Stomach (tissue), 4 donors: Measurements from ENCODE around the gene COL24A1.

Source experiments
- EP300 ChIP-seq: sonication (generic); formaldehyde crosslinking; IDR thresholded peaks from one replicate; pipeline ENCODE4 v1.6.1; 2017; ENCODE audit warnings: antibody characterized with exemption
- POLR2AphosphoS5 ChIP-seq, 3 donors: sonication (generic); formaldehyde crosslinking; IDR thresholded peaks; one replicate each; pipeline ENCODE4 v1.6.1; 2016; ENCODE audit warnings: antibody characterized with exemption in 3 of 3
- TF ChIP-seq, protein P1 (sequence below), 7 experiments: fragments of 450-650 bp in 4 of 7; fragments of 200-600 bp in 3 of 7; sonication (generic) in 3 of 7; IDR thresholded peaks; one replicate each; pipeline ENCODE4 v1.5.1; 2016 to 2019; ENCODE audit warnings: antibody characterized with exemption in 7 of 7, control low read depth in 2 of 7, mild to moderate bottlenecking in 1 of 7

DNA sequence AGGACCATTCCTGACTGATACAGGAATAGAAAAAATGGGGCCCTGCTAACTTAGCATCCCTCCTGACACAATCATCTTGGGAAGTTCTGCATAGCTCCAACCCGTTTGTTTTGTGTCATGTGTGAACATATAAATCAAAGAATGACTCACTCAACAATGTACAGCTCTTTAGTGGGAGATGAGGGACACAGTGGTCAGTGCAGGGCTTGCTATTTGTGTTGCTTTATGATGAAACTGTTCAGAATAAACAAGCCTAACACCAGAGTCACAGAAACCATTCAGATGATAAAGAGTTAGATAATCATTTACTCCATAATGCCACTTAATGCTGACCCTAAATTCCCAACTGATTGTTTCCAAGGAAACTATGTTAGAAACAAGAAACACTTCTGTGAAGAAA is 294.1 kb downstream of the COL24A1 start:
- TF ChIP-seq POLR2AphosphoS5 (IDR thresholded peaks at IDR 0.05) (no peak), EP300 (no peak)
- TF ChIP-seq, protein P1, sequence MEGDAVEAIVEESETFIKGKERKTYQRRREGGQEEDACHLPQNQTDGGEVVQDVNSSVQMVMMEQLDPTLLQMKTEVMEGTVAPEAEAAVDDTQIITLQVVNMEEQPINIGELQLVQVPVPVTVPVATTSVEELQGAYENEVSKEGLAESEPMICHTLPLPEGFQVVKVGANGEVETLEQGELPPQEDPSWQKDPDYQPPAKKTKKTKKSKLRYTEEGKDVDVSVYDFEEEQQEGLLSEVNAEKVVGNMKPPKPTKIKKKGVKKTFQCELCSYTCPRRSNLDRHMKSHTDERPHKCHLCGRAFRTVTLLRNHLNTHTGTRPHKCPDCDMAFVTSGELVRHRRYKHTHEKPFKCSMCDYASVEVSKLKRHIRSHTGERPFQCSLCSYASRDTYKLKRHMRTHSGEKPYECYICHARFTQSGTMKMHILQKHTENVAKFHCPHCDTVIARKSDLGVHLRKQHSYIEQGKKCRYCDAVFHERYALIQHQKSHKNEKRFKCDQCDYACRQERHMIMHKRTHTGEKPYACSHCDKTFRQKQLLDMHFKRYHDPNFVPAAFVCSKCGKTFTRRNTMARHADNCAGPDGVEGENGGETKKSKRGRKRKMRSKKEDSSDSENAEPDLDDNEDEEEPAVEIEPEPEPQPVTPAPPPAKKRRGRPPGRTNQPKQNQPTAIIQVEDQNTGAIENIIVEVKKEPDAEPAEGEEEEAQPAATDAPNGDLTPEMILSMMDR (IDR thresholded peaks at IDR 0.05) = no peak
